Measurements from ENCODE around the gene APOBEC3C.
A peak's percentile ranks its signal among the peaks of the same experiment; 100 is the strongest.
"Not testable (repeated sequence)": the region's sequence is repeated elsewhere in the genome, so short reads cannot be mapped to it uniquely, and the experiment has no call there.

The APOBEC3C gene

GRCh38 chr22:38981992-38982927 lies 31.8 kb upstream of the APOBEC3C start, which contains the start of gene APOBEC3B:
Gene APOBEC3B, plus strand, starts transcription at chr22:38982347. Its CDS starts 107 bp downstream, at chr22:38982454.
- peak; percentile 97 for DNase-seq

GRCh38 chr22:38984224-38984623 lies 29.8 kb upstream of the APOBEC3C start:
- no peak for DNase-seq

DNA sequence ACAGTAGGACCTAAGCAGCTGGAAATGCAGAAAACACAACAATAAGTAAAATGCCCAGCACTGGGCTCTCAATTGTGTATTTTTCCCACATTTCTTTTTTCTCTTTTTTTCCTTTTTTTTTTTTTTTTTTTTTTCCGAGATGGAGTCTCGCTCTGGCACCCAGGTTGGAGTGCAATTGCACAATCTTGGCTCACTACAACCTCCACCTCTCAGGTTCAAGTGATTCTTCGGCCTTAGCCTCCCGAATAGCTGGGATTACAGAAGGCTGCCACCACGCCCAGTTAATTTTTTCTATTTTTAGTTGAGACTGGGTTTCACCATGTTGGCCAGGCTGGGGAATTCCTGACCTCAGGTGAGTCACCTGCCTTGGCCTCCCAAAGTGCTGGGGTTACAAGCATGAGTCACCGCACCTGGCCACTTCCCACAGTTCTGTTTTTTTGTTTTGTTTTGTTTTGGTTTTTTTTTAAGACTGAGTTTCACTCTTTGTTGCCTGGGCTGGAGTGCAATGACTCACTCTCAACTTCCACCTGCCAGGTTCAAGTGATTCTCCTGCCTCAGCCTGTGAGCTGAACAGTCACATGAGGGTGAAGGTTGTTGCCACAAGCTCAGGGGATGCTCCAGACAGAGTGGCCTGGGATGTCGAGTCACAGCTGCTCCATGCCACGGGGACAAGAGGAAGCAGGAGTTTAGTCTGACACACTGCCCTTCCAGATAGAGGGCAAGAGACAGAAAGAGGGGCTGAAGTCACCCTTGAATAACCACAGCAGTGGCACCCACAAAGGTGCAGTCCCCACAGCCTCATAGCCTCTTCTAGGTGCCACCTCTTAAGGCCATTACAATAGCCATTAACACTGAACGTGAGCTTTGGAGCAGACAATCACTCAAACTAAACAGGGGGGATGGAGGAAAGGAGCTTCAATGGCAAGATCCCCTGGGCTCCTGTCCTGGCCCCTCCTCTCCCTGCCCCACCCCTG lies 29.0 kb upstream of the APOBEC3C start:
- DNase-seq: not testable (repeated sequence)

GRCh38 chr22:38986629-38987028 lies 27.4 kb upstream of the APOBEC3C start:
- no peak for DNase-seq

DNA sequence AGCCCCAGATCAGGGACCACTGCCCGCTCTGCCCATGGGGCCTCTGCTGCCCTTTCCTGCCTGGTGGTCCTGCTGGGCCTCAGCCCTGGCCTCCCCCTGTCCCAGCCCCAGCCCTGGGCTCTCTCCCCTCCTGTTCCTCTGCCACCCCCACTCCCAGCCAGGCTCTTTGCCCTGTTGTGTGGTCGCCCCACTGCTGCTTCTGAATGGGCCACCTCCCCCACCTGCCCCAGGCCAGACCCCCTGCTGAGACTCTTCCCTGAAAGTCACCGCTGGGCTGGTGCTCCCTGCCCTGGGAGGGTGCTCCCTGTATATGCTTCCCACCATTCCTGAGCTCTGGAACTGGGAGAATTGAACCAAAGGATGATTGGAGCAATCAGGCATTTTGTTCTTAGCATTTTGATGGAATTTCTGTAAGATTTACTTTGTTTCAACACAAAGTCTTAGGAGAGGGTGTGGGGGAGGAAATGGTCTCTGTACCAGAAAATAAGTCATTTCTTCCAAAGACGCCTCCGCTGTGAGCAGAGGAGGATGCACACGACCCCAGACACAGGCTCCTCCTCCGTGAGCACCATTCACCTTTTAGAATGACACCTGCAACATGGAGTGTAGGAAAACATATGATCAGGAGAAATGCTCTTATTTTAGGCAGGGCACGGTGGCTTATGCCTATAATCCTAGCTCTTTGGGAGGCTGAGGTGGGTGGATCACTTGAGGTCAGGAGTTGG lies 26.7 kb upstream of the APOBEC3C start:
- DNase-seq: no peak

- no peak for DNase-seq
Measured at GRCh38 chr22:38989466-38989865, 24.6 kb upstream of the APOBEC3C start.

- not testable (repeated sequence) for DNase-seq
Measured at GRCh38 chr22:38992871-38993371, 21.1 kb upstream of the APOBEC3C start.

DNA sequence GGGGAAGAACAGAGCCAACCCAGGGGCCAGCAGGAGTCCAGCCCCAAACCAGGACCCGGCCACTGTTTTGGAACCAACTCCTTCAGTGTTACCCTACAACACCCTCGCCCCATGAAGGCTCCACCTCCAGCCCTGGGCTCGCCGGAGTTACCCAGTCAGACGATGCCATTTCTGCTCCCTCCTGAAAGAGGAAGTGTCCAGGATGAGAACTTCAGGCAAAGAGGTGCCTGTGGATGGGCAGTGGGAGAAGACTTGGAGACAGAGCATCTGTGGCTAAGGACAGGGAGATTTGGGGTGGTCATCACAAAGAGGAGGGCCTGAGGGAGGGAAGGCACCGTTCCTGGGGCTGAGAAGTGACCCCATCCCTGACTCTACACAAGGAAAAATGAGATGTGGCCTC lies 18.0 kb upstream of the APOBEC3C start:
- no peak for DNase-seq

- no peak for DNase-seq
Measured at GRCh38 chr22:38997518-38997917, 16.5 kb upstream of the APOBEC3C start.

DNA sequence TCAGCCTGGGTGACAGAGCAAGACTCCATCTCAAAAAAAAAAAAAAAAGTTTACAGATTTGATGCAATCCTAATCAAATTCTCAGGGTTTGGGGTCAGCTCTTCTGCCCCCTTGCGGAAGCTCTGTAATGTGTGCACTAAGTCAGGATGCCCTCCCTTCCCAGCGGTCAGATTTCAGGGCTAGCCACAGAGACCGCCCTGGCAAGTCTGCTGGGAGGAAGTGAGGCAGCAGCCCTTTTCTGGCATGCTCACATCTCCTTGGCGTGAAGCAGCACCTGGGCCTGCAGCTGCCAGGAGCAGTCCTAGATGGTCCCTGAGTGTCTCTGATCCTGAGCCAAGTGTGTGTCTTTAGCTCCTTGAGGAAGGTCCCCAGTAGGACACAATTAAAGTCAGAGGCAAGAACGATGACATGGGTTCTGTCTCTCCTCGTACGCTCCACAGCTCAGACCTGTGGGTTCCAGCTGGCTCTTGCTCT lies 10.9 kb upstream of the APOBEC3C start:
- peak; percentile 89 to 93 for DNase-seq

DNA sequence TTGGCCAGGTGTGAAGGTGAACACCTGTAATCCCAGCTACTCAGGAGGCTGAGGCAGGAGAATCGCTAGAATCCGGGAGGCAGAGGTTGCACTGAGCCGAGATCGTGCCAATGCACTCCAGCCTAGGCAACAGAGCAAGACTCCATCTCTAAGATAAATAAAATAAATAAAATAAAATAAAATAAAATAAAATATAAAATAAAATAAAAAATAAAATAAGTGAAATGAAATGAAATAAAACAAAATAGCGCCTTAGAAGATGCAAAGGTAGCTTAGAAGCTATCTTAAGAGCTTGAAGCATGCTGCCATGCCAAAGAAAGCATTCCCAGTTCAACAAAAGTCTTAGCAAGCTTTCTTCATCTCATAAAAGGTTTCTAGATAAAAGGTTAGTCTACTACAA lies 6.9 kb upstream of the APOBEC3C start:
- no peak for DNase-seq

DNA sequence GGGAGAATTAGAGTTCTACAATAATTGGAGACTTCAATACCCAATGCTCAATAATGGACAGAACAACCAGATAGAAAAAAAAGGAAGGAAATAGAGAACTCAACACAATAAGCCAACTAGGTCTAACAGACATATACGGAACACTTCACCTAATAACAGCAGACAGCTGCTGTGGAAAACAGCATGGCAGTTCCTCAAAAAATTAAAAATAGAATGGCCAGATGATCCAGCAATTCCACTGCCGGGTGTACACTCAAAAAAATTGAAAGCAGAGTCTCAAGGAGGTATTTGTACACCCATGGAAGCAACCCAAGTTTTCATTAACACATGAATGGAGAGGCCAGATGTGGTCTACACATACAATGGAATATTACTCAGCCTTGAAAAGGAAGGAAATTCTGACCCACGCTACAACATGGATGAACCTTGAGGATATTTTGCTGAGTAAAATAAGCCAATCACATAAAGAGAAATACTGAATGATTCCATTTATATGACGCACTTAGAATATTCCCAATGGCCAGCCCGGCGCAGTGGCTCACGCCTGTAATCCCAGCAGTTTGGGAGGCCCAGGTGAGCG lies 5.7 kb upstream of the APOBEC3C start:
- DNase-seq: peak; percentile 41 to 42

DNA sequence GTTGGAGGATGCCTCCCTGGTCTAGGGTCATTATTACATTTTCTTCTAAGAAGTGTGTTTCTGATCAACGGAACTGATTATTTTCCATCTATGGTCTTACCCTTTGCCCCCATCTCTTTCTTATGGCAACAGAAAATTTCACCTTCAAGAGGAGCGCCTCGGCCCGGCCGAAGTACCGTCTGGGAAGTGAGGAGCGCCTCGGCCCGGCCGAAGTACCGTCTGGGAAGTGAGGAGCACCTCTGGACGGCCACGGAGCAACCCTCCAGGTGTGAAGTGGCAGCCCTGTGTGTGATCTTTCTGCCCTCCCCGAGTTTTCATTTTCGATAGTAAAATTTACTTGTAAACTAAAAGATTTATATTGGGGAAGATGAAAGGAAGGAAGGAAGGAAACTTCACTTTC lies 3.1 kb upstream of the APOBEC3C start:
- no peak for DNase-seq

DNA sequence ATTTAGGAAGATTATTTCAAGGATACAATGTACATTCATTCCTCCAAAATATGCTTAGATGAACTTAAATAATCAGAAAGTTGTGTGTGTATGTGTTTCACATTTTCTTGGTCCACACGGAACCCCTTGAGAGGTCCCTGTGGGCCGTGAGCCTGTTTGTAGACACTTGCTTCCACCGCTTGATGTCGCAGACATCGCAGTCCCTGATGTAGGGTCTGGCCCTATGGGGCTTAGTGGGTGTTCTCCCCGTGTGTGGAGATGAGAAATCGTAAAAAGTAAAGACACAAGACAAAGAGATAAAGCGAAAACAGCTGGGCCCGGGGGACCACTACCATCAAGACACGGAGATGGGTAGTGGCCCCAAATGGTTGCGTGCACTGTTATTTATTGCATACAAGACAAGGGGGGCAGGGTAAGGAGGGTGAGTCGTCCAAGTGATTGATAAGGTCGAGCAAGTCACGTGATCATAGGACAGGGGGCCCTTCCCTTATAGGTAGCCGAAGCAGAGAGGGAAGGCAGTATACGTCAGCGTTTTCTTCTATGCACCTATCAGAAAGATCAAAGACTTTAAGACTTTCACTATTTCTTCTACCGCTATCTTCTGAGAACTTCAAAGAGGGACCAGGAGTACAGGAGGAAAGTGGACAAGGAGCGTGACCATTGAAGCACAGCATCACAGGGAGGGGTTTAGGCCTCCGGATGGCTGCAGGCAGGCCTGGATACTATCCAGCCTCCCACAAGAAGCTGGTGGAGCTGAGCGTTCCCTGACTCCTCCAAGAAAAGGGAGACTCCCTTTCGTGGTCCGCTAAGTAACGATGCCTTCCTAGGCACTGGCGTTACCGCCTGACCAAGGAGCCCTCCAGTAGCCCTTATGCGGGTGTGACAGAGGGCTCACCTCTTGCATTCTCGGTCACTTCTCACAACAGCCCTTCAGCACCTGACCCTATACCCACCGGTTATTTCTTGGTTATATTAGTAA lies 1.2 kb upstream of the APOBEC3C start:
- no peak for DNase-seq

DNA sequence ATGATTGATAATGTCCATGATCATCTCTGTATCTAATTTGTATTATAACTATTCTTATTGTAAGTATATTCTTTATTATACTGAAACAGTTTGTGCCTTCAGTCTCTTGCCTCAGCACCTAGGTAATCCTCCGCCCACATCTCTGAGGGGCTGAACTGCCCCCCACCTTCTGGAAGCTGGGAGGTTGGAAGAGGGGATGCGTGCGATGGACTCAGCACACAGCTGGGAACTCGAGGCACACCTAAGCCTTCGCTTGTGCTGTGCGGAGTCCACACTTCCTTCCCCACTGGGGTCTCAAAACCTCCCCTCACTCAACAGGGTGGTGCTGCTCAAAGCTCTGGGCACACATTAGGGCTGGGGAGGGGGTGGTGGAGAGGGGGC lies 506 bp upstream of the APOBEC3C start:
- not testable (repeated sequence) for DNase-seq

DNA sequence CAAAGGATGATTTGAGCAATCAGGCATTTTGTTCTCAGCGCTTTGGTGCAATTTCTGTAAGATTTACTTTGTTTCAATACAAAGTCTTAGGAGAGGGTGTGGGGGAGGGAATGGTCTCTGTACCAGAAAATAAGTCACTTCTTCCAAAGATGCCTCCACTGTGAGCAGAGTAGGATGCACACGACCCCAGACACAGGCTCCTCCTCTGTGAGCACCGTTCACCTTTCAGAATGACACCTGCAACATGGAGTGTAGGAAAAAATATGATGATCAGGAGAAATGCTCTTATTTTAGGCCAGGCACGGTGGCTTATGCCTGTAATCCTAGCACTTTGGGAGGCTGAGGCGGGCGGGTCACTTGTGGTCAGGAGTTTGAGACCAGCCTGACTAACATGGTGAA lies 665 bp downstream of the APOBEC3C start:
- DNase-seq: not testable (repeated sequence)

DNA sequence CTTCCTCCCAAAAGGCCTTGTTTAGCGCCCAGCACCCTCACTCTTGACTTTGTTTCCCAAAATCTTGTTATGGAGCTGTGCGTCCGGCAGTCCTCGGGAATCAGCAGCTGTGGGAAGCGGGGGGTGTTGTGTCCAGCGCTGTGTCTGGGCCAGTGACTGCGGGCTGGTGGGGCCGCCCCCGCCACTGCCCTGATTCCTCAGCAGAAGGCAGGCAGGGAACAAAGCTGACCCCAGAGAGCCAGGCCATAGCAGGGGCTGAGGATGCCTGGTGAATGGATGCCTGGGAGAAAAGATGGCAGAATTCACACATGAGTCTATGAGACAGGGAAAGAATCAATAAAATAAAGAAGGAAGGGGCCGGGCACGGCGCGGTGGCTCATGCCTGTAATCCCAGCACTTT lies 2.5 kb downstream of the APOBEC3C start:
- DNase-seq: no peak

- no peak for DNase-seq
Measured at GRCh38 chr22:39017596-39018365, 3.7 kb downstream of the APOBEC3C start.

GRCh38 chr22:39020021-39020651 lies 6.1 kb downstream of the APOBEC3C start:
- peak in 1 of 2 donors; percentile 16 for DNase-seq

Measured in inflammatory macrophage (primary cell).